ENCODE measurements around the gene SMAD2.

DNA sequence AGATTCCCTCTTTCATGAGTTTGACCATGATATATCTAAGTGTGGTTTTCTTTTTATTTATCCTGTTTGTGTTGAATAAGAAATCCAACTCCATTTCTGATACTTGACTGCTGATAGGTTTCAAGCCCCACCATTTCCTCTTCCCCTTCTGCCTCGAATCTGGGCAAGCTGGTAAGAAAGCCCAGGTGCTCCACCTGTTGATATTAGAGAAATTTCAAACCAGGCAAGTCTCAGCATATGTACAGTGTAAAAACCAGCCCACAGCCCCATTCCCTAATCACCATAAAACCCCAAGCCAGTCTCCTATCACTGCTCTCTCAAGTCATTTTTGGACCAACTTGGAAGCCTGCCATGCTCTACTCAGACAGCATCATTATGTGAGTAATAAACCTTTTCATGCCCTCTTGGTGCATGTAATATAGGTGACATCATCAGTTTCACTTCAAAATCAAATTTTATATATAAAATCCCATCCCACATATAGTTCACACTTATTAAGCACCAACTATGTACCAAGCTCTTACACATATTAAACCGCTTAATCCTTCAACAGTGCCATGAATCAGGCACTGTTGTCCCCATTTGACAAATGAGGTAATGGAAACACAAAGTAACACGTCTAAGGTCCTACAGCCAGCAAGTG lies 46.6 kb downstream of the SMAD2 start:
- TF ChIP-seq, protein P1, sequence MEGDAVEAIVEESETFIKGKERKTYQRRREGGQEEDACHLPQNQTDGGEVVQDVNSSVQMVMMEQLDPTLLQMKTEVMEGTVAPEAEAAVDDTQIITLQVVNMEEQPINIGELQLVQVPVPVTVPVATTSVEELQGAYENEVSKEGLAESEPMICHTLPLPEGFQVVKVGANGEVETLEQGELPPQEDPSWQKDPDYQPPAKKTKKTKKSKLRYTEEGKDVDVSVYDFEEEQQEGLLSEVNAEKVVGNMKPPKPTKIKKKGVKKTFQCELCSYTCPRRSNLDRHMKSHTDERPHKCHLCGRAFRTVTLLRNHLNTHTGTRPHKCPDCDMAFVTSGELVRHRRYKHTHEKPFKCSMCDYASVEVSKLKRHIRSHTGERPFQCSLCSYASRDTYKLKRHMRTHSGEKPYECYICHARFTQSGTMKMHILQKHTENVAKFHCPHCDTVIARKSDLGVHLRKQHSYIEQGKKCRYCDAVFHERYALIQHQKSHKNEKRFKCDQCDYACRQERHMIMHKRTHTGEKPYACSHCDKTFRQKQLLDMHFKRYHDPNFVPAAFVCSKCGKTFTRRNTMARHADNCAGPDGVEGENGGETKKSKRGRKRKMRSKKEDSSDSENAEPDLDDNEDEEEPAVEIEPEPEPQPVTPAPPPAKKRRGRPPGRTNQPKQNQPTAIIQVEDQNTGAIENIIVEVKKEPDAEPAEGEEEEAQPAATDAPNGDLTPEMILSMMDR (conservative IDR thresholded peaks at IDR 0.05; ENCODE audit: low read length) = no peak
- TF ChIP-seq EZH2phosphoT487 (IDR thresholded peaks at IDR 0.05; ENCODE audit: borderline replicate concordance, low read depth, low read length) = no peak
